Middle frontal gyrus (tissue), 1 donor: ENCODE measurements around the gene CAPNS2.

Source experiments
- DNase-seq: peaks from one replicate; pipeline ENCODE4 v3.0.0-alpha.2; 2015; ENCODE audit warnings: low spot score; ENCODE audit errors: extremely low spot score

CAPNS2 gene

DNA sequence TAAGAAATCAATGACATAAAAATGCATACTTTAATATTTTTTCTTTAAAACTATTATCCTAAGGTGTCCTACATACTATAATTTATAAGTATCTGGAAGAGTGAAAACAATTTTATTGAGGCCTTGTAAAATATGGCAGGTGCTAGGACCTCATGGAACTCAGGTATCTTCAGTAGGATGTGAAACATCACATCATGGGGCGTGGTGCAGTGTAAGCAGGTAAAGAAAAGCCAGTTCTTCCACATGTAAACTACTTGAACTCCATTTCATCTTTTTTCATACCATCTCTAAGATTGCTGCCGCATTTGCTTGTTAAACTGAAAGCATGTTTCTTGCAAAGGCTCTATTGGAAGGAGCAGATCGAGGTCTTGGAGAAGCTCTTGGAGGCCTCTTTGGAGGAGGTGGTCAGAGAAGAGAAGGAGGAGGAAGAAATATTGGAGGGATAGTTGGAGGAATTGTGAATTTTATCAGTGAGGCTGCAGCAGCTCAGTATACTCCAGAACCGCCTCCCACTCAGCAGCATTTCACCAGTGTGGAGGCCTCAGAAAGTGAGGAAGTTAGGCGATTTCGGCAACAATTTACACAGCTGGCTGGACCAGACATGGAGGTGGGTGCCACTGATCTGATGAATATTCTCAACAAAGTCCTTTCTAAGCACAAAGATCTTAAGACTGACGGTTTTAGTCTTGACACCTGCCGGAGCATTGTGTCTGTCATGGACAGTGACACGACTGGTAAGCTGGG is at the start of gene CAPNS2:
Gene CAPNS2 (plus strand): TSS at position 253 of the 744 bp plus-strand sequence. CDS start 73 bp downstream, at position 326.
- no peak for DNase-seq

DNA sequence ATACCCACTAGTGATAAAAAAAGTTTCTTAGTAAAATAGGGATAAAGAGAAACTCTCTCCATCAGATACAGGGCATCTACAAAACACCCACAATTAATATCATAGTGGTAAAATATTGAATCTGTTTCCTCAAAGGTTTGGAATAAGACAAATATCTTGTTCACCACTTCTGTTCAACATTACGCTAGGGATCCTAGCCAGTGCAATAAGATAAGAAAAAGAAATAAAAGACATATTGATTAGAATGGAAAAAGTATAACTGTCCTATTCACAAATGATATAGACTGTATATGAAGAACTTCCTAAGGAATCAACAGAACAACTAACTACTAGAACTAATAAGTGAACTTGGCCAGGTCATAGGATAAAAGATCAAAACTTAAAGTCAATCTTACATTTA is 44.7 kb upstream of the CAPNS2 start:
- no peak for DNase-seq

DNA sequence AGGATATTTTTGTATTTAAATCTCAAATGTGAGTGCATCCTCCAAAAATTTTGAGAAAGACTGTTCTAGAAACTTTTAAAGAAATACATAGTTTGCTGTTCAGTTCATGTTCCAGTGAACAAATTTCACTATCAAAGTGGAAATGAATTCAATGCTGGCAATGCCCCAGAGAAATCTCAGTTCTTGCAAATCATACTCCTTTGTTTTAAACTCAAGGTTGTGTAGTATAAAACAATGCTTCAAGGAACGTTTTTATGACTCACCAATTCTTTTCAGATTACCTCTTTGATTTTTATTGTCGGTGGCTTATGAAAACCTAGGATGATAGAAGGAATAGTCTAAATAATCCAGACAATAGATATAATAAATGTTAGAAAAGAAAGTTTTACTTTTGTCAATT is 40.0 kb upstream of the CAPNS2 start:
- DNase-seq: no peak

DNA sequence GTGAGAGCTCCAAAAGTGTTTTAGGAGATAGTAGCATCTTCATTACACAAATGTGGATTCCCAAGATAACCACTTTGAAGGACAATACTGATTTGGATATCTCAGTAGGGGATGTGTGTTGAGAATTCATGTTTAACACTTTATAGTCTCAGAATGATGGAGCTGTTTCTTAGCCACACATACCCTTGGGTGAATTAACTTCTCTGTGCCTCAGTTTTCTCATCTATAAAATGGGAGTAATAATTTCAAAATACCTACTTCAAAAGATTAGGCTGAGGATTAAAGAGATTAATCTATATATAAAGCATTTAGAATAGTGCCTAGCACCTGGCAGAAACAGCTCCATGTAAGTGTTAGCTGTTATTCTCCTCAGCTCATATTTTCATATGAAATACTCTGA is 38.6 kb upstream of the CAPNS2 start:
- no peak for DNase-seq

DNA sequence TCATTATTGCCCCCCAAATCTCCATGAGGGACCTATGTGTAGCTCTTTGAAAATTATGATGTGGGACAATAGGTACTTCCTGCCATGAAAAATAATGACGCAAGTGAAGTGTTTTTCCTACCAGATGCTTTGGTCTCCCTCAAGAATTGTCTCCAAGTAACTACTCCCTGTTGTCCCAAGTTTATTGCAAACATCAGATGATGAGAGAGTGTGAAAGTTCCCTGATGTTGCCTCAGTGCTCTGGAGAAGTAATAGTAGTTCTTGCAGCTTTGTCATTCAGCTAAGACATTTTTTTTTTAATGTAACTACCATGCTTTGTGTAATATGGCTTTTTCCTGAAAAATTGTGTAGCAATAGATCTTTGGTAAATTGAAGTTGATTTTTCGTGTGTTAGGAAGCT is 37.5 kb upstream of the CAPNS2 start:
- no peak for DNase-seq

DNA sequence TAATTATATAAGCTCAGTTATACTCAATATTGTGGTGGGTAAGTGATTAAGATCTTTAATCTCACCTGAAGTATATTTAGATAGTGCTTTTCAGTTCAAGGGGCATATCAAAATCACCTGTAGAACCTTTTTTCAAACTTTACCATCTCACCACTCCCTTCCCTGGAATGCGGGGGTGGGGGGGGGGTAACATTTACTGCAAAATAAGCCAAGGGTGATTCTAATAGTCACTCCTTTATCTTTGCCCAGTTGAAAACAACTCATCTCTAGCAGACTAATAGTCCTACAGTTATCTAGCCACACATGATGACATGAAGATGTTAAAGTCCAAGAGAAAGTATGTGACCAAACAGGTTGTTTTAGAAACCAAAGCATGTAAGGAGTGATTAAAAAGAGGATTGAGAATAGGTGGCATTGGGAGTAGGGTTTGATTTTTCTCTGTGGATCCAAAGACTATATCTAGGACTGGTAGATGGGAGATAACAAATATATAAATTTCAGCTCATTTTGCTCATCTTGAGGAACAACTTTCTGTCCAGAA is 36.1 kb upstream of the CAPNS2 start:
- DNase-seq: no peak

DNA sequence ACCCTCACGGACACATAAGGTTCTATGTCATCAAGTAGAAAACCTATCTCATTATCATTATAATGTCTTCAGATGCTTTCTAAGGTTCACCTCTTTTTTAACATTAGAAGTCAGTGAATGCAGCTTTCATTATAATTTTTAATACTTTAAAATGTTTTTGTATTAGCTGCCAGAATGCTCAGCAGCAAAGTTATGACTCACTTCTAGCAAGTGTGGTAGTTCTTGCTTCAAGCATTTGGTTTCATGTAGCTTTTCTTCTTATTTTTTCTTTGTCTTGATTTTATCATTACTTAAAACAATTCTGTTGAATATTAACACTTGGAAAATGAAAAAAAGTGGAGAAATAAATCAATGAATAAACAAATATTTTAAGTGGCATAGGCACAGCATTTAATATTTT is 34.3 kb upstream of the CAPNS2 start:
- no peak for DNase-seq

DNA sequence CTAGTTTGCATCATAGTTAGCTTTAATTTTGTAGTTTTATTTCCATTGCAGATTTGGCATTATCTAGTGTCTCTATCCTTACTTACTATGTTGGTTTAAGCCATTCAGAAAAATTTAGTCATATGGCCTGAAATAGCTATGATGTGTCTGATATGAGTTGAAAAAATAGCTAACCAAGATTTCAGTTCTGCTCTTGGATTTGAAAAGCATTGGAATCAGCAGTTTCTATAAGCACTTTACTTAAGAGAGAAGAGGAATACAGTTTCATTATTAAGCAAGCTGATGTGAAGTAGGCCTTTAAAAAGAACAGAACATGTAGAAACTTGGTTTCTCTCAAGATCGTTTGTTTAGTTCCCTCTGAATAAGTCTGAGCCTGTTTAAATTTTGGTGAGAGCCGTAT is 31.7 kb upstream of the CAPNS2 start:
- no peak for DNase-seq

DNA sequence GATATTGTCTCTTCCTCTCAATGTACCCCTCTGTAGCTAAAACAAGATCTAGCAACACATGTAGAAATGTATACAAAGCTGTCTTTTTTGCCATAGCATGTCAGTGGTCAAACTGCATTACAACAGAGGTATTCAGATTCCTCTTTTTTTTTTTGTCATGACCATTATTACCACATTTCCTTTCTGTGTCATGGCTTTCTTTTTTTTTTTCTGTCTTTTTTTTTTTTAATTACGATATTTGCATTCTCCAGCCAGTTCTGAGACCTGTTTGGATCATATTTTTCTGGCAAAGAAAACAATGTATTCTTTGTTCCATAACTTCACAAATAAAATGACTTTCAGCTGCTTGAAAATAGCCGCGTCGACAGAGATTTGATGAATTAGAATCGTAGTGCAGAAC is 27.4 kb upstream of the CAPNS2 start:
- no peak for DNase-seq

DNA sequence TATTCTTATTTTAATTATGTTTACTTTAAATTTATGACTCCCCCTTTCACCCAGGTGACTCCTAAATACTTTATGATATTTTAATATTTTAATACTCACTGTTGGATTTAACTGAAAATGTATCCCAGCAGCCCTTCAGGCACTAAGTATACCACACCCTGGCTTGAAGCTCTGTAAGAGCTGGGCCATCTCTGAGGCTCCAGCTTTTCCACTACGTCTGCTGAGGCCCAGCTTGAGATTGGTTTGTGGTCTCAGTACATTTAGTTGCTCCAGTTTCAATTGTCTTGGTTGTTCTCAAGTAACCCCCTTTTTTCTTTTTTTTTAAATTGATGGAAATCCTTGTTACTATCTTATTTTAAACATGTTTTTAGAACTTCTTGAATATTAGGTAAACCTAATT is 27.0 kb upstream of the CAPNS2 start:
- no peak for DNase-seq

DNA sequence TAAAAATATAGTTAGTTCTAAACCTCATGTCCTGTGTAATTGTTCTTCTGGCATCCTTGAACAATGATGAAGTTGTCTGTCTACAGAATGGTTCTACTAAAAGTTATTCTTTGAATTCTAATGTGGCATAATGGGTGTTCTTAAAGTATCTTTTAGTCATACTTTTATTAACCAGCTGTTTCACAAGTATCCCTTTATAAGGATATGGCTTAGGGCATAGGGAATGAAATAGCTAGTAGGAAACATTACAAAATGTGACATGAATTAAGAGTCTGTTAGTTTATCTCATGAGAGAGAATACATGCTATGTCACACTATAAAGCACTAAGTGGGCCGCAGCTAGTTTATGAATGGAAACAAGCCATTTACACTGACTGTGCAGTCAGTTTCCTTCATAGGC is 26.3 kb upstream of the CAPNS2 start:
- no peak for DNase-seq

DNA sequence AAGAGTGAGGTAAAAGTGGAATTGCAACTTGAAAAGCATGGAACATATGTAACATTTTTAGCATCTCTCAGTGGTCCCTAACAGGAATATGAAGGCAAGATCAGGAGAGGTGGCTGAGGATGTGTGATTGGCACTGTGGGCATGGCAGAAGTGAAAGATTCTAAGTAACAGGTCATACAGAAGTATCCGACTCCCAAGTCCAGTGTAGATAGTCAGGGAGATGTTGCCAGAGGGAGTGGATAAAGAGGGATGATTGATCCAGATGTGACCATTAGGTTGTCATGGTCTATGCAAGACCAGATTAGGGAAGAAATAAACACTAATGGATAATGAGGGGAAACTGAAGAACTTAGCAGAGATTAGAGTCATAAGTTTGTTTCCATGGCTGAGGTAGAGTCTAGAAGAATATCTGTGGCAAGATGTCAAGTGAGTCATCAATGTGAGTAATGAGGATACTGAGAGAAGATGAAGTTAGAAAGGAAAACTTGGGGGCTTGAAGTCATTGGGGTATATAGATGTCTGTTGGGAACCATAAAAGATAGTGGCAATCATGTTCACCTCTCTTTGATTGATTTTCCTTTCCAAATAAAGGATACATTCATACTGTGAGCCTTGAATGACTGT is 23.9 kb upstream of the CAPNS2 start:
- DNase-seq: no peak

DNA sequence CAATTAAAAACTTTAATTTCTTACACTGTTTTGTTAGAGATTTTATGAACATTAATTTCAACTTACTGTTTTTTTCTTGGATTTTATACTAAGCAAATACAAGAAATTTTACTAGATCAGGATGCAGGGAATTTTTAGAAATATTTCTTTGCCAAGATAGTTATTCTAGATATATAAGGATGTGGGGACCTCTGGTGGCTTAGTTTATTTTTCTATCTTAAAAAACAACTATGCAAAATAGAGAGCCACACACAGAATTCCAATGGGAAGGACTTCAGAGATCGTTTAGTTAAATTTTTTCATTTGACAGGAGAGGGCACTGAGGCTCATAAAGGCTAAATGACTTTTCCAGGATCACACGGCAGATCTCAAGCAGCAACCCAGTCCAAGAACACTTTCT is 23.0 kb upstream of the CAPNS2 start:
- DNase-seq: peak; percentile 66

DNA sequence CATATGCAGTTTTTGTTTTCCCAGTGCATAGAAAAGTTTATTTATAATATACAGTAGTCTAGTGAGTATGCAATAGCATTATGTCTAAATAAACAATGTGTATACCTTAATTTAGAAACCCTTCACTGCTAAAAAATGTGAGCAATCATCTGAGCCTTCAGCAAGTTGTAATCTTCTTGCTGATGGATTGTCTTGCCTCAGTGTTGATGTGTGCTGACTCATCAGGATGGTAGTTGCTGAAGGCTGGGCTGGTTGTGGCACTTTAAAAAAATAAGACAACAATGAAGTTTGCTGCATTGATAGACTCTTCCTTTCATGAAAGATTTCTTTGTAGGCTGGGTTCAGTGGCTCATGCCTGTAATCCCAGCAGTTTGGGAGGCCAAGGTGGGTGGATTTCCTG is 13.9 kb upstream of the CAPNS2 start:
- DNase-seq: no peak

DNA sequence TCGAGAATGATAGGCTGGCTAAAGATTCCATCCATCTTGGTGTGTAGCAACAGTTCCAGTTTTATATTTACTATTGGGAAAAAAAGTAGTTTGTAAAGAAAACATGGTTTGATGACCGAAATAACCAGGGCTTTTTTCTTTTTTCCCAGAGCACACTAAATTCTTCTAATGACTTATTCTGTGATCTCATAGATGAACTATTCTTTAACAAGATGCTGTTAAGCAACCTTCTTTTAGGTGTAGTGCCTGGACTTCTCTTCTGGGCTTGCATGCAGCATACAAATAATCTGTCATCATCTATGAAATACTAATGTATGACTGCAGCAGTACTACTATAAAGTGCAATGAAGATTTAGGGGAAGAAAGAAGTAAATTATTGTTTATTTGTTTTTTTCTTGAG is 11.0 kb upstream of the CAPNS2 start:
- DNase-seq: no peak

DNA sequence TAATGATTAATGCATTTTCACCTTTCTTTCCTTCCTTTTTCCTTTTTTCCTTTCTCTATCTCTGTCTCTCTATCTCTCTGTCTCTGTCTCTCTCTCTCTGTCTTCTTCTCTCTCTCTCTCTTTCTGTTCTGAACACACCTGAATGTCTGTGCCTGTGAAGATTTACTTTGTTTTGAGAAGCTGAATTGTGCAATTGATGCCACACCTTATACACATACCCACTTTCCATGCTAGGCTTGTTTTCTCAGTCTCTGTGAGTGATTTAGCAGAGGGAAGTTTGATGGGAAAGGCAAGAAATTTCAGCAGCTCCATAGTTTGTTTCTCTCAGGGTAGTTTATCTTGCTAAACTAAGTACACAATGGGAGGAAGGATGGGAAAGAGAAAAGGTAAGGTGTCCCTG is 9.3 kb upstream of the CAPNS2 start:
- DNase-seq: no peak

DNA sequence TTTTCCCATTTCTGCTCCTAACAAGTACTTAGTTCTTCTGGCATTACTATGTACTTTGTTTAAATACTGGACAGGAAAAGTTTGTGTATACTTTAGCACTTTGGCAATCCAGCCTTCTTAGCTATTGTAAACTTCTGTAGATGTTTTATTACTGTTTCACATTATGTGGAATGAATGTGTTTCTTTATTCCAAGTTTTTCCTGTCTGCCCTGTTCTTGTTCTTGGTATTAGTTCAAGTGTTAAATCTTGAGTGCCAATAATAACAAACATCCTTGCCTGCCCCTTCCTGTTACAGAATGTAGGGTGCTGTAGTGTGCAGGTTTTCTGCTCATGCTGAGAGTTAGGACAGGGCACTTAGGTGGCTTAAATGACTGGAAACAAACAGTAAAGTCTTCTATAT is 7.3 kb upstream of the CAPNS2 start:
- no peak for DNase-seq

DNA sequence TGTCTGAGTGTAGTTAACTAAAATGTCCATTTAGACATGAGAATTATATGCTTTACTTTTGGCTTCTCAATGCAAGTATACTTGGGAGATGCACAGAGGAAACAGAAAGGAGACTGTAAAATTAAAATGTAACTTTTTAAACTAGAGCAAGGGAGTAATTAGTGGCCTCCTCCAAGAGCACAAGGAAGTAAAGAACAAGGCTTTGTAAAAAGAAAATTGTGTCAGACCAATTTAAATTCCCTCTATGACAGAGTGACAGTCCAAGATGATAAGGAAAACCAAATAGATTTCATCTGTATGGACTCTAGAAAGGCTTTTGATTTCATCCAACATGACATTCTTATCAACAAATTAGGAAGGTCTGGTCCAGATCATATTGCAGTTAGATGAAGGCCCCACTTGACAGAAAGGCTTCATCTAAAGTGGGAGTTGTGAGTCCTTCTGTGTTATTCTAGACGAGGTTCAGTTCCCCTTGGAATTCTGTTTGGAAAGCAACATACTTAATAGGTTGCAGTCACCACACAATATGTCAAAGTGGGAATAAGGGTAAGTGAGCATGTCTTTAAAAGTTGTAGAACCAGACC is 6.5 kb upstream of the CAPNS2 start:
- no peak for DNase-seq

DNA sequence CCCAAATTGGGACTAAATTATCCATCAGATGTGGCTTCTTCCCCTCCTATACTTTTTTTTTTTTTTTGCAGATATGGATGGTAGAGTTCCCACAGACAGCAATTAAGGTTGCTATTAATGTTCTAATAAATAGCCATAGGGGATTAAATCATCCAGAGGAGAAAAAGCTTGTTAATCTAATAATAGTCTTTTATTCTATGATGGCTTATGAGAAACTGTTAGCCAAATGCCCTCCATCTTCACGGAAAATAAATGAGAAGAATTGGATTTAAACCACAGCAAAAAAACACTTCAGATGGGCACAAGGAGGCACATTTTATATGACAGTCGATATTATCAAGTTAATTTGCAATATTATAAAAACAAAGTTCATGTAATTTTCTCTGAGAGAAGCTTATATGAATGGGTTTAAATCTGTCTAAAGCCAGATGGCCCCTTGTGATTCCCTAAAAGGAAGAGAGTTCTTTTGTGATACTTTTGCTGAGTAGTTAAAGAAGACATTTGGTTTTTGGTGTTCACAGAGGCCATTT is 5.1 kb upstream of the CAPNS2 start:
- no peak for DNase-seq

DNA sequence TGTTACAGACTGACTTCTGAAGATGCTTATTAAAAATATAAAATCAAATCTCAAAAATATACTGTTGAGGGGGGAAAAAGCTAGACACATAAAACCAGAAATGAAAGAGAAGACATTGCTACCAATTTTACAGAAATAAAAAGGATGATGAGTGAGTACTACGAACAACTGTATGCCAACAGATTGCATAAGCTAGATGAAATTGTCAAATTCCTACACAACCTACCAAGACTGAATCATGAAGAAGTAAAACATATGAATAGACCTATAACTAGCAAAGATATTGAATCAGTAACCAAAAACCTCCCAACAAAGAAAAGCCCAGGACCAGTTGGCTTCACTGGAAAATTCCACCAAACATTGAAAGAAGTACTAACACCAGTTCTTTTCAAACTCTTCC is 3.5 kb upstream of the CAPNS2 start:
- DNase-seq: no peak

DNA sequence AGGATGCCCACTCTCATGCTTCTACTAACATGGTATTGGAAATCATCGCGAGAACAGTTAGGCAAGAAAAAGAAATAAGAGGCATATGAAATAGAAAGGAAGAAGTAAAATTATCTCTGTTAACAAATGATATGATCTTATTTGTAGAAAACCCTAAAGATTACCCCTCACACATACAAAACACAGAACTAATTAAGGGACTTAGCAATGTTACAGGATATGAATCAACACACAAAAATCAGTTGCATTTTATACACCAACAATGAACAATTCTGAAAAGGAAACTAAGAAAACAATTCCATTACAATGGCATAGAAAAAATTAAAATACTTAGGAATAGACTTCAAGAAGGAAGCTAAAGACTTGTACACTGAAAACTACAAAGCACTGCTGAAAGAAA is 2.7 kb upstream of the CAPNS2 start:
- no peak for DNase-seq

DNA sequence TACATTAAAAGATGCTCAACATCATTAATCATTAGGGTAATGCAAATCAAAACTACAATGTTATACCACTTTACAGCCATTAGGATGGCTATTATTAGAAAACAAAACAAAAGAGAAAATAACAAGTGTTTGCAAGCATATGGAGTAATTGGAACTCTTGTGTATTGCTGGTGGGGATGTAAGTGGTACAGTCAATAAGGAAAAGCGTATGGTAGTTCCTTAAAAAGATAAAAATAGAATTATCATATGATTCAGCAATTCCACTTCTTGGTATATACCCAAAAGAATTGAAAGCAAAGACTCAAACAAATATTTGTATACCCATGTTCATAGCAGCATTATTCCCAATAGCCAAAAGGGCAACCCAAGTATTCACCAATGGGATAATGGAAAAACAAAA is 1.4 kb upstream of the CAPNS2 start:
- DNase-seq: no peak
